Osteocyte (in vitro differentiated cells): ENCODE results near the gene TFR2. TPM values are rescaled to one million over a fixed set of nuclear protein-coding genes. Genes with fewer than 3 reads are reported as not detected.

Experiments
- DNase-seq: peaks from one replicate; pipeline ENCODE4 v3.0.0; 2021; ENCODE audit warnings: mixed read lengths; ENCODE audit not compliant: unreplicated experiment; ENCODE audit errors: extremely low spot score
- H3K27ac Mint-ChIP-seq: one replicate; pipeline ENCODE4 v1.8.0; 2021; ENCODE audit warnings: mild to moderate bottlenecking, mixed read lengths; ENCODE audit not compliant: unreplicated experiment
- H3K27me3 Mint-ChIP-seq: one replicate; pipeline ENCODE4 v1.8.0; 2021; ENCODE audit warnings: mixed read lengths; ENCODE audit not compliant: unreplicated experiment
- H3K36me3 Mint-ChIP-seq: one replicate; pipeline ENCODE4 v1.8.0; 2021; ENCODE audit warnings: mixed read lengths; ENCODE audit not compliant: unreplicated experiment
- H3K4me1 Mint-ChIP-seq: one replicate; pipeline ENCODE4 v1.8.0; 2021; ENCODE audit warnings: mixed read lengths; ENCODE audit not compliant: unreplicated experiment
- H3K4me3 Mint-ChIP-seq: one replicate; pipeline ENCODE4 v1.8.0; 2021; ENCODE audit warnings: mild to moderate bottlenecking, moderate library complexity, mixed read lengths; ENCODE audit not compliant: unreplicated experiment
- H3K9me3 Mint-ChIP-seq: one replicate; pipeline ENCODE4 v1.8.0; 2021; ENCODE audit warnings: mixed read lengths; ENCODE audit not compliant: unreplicated experiment
- total RNA-seq: library from RNA; stranded (reverse); gene quantifications from 2 replicates; pipeline ENCODE4 v1.2.1, GENCODE V29; 2021
- TF ChIP-seq, protein P1 (sequence below): fragments of 200-600 bp; sonication (generic); IDR thresholded peaks from 2 replicates; pipeline ENCODE4 v1.5.0; 2021; ENCODE audit warnings: antibody characterized with exemption, mild to moderate bottlenecking, moderate library complexity

Gene TFR2
- total RNA-seq, 1 donor from 2014 or later, result 0.19 TPM

DNA sequence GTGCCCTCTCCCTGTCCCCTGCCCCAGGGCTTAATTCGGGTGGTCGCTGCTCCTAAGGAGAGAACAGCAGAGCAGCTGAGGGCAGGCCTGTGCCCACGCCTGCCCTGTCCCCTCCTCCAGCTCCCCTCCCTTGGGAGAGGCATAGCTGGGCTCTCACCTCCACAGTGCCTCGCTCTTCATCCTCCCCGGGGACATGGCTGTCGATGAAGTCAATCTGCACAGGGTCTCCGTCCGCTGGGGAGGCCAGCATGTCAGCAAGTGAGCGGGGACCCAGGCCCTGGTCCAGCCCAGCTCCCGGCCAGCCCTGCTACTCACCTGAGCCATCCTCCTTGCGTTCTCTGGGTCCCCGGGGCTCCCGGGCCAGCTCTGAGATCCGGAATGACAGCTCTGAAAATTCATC, 63.8 kb downstream of the TFR2 start:
- H3K36me3 Mint-ChIP-seq, result peaks cover 15% of the 10 kb centered on the region
- TF ChIP-seq, protein P1, sequence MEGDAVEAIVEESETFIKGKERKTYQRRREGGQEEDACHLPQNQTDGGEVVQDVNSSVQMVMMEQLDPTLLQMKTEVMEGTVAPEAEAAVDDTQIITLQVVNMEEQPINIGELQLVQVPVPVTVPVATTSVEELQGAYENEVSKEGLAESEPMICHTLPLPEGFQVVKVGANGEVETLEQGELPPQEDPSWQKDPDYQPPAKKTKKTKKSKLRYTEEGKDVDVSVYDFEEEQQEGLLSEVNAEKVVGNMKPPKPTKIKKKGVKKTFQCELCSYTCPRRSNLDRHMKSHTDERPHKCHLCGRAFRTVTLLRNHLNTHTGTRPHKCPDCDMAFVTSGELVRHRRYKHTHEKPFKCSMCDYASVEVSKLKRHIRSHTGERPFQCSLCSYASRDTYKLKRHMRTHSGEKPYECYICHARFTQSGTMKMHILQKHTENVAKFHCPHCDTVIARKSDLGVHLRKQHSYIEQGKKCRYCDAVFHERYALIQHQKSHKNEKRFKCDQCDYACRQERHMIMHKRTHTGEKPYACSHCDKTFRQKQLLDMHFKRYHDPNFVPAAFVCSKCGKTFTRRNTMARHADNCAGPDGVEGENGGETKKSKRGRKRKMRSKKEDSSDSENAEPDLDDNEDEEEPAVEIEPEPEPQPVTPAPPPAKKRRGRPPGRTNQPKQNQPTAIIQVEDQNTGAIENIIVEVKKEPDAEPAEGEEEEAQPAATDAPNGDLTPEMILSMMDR, result no peak
- H3K4me1 Mint-ChIP-seq, result peaks cover 4% of the 10 kb centered on the region
- H3K4me3 Mint-ChIP-seq, result no peak overlapping the region
- H3K27ac Mint-ChIP-seq, result no peak overlapping the region
- no peak for DNase-seq
- H3K9me3 Mint-ChIP-seq, result no peaks in the 10 kb centered on the region
- no peaks in the 10 kb centered on the region for H3K27me3 Mint-ChIP-seq

DNA sequence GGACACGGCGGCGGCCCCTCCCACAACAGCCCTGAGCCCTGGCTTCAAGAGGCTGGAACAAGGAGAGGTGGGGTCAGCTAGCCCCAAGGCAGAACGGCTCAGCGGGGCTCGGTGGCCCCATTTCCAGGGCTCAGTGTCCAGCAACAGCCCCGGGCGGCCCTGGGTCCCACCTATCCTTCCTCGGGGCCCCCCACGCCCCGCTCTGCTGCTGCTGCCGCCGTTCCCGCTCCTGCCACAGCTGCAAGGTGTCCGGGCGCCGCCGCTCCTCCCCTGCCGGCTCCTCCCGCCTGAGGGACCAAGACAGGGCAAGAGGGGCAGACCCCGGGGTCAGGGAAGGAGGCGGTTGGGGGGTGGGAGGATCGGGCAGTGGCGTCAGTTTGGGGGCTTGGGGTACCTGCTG, 64.2 kb downstream of the TFR2 start:
- TF ChIP-seq, protein P1, result no peak
- H3K4me3 Mint-ChIP-seq, result no peak overlapping the region
- peaks cover 15% of the 10 kb centered on the region for H3K36me3 Mint-ChIP-seq
- no peaks in the 10 kb centered on the region for H3K27me3 Mint-ChIP-seq
- peaks cover under 1% of the 10 kb centered on the region for H3K4me1 Mint-ChIP-seq
- no peak overlapping the region for H3K27ac Mint-ChIP-seq
- DNase-seq, result no peak
- no peaks in the 10 kb centered on the region for H3K9me3 Mint-ChIP-seq

DNA sequence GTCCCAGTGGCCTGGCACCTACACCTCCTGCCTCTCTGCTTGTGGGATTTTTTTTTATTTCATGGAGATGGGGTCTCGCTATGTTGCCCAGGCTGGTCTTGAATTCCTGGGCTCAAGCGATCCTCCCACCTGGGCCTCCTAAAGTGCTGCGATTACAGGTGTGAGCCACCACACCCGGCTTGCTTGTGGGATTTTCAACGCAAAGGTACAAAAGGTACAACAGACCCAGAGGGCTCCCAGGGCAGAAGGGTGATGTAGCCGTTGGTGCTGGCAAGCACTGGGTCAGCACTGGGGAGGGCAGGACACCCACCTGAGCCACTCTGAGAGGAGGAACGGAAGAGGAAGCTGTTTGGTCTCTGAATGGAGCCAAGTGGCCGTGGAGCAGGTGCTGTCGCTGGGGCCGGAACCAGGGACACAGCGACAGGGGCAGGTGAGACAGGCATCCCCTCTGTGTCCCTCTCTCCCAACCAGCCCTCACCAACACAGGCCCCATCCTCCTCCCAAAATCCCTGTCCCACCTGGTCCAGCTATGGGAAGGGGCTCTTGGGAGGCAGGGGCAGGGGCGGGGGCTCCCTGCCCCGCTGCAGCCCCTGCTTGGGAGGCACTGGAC, 64.9 kb downstream of the TFR2 start:
- DNase-seq, result no peak
- no peak overlapping the region for H3K4me3 Mint-ChIP-seq
- no peaks in the 10 kb centered on the region for H3K9me3 Mint-ChIP-seq
- peaks cover 15% of the 10 kb centered on the region for H3K36me3 Mint-ChIP-seq
- no peaks in the 10 kb centered on the region for H3K27me3 Mint-ChIP-seq
- H3K27ac Mint-ChIP-seq, result no peak overlapping the region
- TF ChIP-seq, protein P1, result no peak
- peaks cover 4% of the 10 kb centered on the region for H3K4me1 Mint-ChIP-seq

DNA sequence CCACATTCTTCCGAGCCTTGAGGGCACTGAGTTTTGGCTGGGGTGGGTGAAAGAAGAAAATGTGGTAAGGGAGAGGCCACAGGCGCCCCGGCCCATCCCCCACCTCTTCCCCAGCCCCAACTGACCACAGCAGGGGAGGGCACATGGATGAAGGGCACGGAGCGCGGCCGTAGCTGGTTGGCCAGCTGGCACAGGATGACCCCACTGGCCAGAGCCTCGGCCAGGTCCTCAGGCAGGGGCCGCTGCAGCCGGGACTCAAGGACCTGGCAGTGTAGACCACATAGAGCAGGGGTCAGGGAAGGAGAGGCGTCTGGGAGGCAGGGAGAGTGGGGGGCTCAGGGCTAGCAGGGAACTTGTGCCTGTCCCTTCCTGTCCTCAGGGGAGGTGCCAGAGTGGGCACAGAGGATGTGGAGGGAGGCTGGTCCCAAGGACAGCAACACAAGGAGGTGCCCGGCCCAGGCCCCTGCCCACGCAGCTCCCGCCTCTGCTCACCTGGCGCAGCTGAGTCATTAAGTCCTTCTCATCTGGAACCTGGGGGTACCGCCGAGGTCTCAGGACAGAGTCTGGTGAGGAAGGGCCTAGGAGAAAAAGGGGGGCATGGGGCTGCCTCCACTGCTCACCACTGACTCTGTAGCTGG, 65.5 kb downstream of the TFR2 start:
- Mint-ChIP-seq H3K27me3 (no peaks in the 10 kb centered on the region), H3K9me3 (no peaks in the 10 kb centered on the region), H3K4me1 (peaks cover 6% of the 10 kb centered on the region), H3K27ac (no peak overlapping the region), H3K4me3 (no peak overlapping the region), H3K36me3 (peaks cover 15% of the 10 kb centered on the region)
- DNase-seq, result no peak
- TF ChIP-seq, protein P1, result no peak

DNA sequence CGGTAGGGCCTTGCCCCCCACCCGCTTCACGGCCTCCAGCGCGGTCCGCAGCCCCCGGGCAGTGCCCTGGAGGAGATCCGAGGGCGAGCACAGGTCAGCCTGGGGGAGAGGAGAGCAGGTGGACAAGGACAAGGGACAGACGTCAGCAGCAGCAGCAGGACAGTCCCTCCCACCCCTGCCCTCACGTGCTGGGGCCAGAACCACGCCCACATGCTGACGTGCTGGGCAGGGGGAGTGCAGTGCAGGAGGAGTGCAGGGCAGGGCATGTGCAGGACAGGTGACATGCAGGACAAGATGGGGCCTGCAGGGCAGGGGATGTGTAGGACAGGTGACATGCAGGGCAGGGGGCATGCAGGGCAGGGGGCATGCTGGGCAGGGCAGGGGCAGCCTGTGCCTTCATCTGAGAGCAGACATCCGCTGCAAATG, 66.1 kb downstream of the TFR2 start:
- H3K4me3 Mint-ChIP-seq, result no peak overlapping the region
- peaks cover 15% of the 10 kb centered on the region for H3K36me3 Mint-ChIP-seq
- peaks cover 8% of the 10 kb centered on the region for H3K4me1 Mint-ChIP-seq
- H3K27ac Mint-ChIP-seq, result no peak overlapping the region
- TF ChIP-seq, protein P1, result no peak
- no peak for DNase-seq
- no peaks in the 10 kb centered on the region for H3K9me3 Mint-ChIP-seq
- no peaks in the 10 kb centered on the region for H3K27me3 Mint-ChIP-seq
